NK-92 (cell line): Measurements from ENCODE around the gene AIG1.
"Not testable (repeated sequence)": the region's sequence is repeated elsewhere in the genome, so short reads cannot be mapped to it uniquely, and the experiment has no call there.

ENCODE experiments used
- DNase-seq: peaks from one replicate; lab custom pipeline; 2025; ENCODE audit not compliant: unreplicated experiment; lab: John Stamatoyannopoulos, UW

Gene AIG1

DNA sequence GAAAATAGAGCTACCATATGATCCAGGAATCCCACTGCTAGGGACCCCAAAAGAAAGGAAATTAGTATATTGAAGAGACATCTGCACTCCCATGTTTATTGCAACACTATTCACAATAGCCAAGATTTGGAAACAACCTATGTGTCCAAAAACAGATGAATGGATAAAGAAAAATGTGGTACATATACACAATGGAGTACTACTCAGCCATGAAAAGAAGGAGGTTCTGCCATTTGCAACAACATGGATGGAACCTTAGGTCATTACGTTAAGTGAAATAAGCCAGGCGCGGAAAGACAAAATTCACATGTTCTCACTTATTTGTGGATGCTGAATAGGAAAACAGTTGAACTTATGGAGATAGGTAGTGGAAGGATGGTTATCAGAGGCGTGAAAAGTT, 252.5 kb downstream of the AIG1 start:
- no peak for DNase-seq

DNA sequence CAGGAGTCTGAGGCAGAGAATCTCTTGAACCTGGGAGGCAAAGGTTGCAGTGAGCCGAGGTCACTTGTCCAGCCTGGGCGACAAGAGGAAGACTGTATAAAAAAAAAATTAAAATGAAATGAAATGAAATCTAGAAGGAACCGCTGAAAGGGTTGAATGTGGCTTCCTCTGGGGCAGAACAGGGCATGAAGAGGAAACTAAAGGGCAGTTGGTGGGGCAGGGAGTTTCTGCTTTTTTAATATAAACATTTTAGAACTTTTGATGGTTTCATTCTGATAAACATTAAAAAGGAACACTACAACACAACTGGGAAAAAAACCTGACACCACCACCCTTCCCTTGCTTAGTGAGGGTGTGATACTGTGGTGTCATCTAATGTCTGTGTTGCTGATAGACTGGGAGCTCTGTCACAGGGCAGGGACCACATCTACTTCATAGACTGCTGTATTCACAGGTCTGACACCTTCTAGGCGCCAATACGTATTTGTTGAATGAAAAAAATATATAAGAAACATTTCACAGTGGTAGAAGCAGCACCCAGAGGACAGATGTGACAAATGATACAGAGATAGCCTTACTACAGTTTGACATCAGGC, 260.9 kb downstream of the AIG1 start:
- DNase-seq: no peak

DNA sequence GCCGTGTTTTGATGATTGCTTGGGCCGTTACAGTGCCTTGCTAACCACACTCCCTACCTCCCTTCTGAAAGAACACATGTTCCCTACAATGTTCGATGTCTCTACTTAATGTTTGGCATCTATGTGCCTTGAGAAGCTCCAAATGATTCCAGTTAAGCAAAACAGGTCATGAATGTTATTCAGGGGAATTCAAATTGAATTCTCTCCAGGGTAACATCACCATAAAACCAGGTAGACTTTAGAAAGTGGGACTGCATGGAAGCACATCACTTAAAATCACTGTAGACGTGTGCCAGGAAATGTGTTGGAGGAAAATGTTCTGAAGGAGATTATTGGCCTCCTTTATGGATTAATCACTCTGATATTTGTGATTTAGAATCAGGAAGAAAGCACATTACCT, 261.7 kb downstream of the AIG1 start:
- DNase-seq: no peak

DNA sequence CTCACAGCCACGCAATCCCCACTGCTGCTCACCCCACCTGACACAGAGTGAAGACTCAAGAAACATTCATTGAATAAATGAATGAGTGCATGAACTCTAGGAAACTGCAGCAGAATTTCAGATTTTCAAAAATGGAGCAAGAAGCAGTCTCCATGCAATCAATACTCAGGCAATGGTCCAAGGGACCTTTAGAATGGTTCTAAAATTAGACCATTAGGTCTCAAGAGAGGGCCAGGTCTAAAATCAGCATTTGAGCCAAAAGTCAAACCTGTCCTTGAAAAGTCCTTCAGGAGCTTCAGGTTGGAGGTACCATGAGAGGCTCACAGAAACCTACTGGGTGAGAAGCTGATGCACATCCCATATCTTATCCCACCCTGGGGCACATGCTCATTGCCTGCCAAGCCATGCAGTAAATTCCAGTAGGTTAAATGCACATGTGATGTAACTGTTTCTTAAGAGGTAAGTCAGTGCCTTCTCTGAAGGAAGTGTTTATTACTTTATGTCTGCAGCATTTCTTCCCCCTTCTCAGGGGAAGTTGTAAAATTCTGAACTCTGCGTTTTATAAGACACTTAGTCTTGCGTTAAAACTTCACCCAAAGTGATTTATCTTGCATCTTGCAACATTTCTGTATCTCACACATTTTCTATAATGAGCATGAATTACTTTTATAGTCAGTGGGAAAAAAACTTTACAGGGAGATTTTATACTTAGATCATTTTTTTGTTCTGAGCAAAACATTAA, 263.2 kb downstream of the AIG1 start:
- no peak for DNase-seq

DNA sequence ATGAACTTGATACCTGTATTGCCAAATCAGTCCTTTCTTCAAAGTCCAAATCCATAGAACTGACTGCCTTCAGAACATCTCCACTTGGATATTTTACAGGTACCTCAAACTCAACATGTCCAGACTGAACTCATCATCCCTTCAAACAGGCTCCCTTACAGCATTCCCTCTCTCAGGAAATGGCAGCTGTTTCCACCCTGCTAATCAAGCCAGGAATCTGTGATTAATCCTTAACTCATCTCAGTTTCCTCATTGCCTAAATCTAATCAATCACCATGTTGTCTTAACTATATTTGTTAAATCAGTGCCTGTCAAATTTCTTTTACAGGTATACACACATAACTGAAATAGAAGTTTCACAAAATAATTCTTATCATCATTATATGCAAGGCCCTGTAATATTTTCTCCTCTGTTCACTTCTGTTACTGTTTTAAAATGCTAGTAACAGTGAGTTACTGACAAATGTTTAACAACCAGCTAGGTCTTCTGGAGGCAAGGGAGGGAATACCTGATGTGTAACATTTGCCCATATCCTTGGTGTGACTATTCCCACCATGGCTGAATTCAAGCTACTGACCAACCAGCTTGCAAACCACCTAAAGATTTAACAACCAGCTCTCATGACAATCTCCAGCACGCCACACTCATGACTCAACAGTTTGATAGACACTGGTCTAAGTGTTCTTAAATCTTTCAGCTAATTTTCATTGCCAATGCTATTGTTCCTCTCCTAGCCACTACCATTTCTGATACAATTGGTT, 264.9 kb downstream of the AIG1 start:
- DNase-seq: no peak

DNA sequence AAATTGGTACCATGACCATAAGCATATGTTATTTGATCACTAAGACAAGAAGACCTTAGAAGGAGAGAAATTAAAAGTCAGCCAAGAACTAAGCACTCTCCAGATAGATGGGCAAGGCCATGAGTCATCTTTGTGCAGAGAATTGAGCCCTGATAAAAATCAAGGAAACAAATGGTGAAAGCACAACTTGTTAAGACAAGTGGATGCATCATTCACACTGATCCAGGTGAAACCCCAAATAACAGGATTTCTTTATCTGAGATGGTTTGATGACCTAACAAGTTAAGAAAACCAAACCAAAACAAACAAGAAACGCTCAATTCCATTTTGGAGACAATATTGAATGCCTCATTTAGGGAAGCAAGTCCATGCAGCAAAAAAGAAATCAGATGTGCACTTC, 268.2 kb downstream of the AIG1 start:
- no peak for DNase-seq

DNA sequence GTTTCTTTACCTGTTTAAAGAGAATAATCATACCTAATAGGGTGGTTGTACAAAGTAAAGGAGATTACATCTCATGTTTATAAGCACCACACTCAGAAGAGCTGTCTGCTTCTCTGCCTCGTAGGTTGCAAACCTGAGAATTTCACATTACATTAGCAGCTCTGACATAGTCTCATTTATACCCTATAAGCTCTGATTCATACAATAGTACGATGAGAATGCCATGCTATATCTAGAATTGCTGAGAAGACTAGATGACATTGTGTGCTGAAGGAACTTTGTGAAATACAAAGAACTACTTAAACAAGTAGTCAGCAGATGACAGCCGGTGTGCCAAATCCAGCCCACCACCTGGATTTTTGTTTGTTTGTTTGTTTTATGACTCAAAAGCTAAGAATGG, 268.6 kb downstream of the AIG1 start:
- DNase-seq: no peak

DNA sequence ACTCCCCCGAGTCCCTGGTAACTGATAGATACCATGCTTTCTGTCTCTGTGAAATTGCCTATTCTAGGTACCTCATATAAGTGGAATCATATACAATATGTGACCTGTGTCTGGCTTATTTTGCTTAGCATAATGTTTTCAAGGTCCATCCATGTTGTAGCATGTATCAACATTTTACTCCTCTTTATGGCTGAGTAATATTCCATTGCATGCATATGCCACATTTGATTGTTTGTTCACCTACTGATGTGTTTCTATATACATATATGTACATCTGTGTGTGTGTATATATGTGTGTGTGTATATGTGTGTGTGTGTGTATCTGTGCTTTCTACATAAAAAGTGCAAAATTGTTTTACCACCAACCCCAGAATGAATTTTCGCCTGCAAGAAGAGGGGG, 270.7 kb downstream of the AIG1 start:
- no peak for DNase-seq

DNA sequence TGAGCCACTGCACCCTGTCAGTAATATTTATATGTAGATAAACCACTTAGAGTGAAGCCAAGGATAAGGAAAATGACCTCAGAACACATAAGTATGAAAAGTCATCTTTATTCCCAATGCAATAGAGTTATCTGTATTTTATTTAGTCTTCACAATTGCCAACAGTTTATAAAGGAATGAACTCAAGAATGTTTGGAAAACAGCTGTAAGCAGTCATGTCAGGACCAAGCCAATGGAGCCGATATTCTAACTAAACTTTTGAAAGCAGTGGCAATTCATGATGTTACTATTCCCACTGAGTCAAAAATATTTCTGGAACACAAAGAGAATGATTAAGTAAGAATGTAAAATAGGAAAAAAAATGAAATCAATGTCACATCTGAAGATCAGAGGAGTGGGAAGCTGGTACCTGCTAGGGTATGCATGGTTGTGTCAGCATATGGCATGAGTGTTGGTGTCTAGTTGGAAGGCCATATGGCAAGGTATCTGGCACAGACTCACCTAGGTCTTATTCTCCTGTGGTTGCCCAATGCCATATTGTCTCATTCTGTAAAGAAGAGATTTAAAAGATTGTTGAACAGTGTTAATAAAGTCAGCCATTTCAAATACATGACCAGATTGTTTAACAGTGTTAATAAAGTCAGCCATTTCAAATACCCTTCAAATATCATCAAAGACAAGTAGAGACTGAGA, 271.6 kb downstream of the AIG1 start:
- DNase-seq: no peak

DNA sequence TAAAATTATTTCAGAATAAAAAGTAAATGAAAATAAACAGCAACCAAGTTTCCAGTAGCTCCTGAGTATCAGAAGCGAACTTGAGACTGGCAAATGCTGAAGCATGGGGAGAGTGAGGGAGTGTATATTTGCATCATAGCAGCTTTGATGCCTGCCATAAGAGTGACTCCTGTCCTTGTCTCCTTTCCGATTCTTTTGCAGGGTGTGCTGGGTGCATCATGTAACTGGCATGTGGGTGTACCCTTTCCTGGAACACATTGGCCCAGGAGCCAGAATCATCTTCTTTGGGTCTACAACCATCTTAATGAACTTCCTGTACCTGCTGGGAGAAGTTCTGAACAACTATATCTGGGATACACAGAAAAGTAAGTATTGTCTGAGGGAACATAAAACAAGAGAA, 272.4 kb downstream of the AIG1 start:
- DNase-seq: no peak

DNA sequence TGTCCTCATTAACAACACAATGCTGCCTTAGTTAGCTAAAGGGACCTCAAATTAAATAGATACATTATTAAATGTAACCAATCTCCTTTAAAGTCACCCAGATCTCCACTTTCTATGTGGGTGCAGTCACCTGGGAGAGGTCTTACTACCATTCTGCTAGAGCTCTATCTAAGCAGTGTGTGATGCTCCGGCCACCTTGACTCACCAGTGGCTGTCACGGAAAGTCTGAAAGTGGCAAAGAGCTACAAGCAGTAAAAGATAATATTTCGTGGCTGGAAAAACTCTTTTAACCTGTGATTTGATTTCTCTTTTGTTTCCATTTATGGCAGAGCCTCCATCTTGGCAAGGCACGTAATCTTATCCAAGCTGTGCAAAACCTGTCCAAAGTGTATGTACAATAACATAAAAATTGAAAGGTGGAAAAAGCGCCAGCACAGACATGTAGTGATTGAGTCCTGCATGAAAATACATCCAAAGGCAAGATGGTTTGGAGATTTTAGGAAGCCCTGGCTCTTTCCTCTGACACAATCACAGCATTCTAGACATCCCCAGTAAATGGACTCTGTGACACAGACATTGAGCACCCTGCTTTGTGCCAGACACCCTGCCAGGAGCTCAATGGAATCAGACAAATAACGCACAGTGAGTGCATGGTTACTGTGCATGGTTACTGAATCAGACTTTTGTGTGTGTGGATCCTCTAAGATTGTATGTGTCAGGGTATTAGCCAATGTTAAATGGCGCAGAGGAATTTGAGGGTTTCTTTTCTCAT, 273.2 kb downstream of the AIG1 start:
- DNase-seq: no peak

DNA sequence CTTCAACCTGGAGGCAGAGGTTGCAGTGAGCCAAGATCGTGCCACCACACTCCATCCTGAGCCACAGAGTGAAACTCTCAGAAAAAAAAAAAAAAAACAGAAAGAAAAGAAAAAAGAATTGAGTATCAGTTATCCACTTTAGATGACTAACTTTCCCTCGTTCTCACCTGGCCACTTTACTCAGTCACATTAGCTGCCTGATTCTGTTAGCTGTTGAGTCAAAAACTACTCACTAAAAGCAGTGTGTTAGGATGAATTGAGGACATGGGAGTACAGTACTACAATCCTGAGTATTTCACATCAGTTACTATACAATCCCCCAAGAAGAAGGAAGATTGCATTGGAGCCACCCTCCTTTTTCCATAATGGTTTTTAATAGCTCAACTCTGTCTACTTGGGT, 275.2 kb downstream of the AIG1 start:
- DNase-seq: no peak

DNA sequence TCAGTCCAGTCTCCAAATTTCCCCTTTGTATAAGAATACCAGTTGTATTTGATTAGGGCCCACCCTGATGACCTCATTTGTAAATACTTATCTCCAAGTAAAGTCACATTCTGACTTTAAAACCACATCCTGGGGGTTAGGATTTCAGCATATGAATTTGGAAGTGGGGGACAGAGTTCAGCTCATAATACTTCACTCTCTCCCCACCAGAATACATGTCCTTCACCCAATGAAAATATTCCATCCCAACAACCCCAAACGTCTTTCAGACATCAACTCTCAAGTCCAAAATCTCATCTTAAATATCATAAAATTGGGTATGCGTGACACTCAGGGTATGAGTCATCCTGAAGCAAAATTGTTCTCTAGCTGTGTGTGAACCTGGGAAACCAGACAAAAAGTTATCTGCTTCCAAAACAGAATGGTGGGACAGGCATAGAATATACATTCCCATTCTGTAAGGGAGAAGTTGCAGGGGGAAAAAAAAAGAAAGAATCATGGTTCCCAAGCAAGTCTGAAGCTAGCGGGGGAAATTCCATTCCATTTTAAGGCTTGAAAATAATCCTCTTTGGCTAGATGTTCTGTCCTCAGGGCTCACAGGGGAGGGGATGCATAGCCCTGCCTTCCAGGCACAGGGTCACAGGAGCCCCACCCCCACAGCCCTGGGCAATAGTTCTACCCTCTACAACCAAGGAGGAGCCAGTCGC, 275.9 kb downstream of the AIG1 start:
- no peak for DNase-seq

DNA sequence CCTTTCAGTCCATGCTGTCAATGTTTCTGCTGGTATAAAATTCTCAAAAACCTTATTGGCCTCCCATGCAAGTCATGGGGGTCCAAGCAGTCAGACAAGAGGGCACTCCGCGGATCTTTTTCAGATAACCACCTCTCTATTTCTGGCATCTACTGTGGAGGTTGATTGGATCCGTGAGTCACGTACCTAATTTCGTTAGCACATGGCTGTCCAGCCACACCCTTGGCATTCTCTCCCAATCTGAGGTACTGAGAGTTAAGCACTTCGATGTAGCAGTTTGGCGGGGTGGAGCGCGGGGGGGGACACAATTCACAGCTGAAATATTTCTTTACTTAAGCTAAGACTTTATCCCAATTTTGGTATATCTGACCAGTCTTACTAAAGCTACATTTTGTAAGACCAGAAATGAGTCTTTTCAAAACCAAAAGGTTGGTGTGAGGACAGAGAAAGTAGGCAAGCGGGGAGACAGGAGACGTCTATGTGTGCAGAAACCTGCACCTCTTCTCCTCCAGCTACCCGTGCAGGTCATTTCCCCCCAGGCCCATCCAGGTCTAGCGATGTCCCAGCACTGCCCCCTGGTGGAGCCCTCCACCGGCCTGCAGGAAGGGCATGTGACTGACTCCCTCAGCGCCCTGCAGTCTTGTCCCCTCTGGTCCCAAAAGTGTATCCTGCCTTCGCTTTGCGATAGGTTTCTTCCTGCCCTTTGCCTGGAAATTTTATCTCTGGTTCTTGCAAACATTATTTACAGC, 276.7 kb downstream of the AIG1 start:
- no peak for DNase-seq

DNA sequence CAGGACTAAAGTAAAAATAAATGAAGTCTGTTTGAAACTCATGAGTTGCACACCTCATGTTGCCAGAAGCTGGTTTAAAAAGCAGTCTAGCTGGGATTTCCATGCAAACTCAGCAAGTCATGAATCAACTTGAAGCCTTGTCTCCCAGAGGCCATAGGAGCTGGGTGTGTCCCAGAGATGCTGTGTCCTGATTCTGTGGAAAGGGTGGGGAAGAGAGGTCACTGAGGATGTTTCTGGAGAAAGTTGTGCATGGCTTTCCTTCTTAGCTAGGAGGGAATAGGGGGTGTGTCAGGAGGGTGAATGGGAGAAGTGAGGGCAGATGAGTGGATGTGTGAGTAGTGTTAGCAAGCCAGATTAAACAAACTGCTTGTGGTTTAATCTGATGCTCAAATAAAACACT, 278.5 kb downstream of the AIG1 start:
- DNase-seq: no peak

DNA sequence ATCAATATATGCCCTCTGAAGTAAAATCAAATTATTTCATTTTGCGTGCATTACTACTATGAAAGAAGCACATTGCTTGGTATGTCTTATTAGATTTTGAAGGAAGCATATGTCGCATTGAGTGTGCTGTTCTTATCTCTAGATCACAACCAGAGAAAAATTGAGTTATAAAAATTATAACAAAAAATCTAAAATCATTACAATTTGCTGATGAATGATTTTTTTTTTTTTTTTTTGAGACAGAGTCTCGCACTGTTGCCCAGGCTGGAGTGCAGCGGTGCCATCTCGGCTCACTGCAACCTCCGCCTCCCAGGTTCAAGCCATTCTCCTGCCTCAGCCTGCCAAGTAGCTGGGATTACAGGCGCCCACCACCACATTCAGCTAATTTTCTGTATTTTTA, 284.8 kb downstream of the AIG1 start:
- not testable (repeated sequence) for DNase-seq

DNA sequence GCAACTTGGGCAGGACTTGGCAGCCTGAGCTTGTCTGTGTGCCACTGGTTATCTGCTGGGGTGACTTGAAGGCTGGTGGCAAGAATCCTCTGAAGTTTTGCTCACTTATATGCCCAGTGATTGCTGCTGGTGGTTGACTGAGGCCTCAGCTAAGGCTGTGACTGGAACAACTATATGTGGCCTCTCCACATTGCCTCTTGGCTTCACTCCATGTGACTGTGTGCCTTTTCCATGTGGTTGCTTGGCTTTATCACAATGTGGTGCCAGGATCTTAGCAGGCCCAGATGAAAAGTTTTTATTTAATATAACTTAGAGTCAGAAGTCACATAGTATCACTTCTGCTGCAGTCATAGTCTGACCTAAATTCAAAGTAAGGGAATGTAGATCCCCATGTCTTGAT, 285.3 kb downstream of the AIG1 start:
- DNase-seq: no peak

DNA sequence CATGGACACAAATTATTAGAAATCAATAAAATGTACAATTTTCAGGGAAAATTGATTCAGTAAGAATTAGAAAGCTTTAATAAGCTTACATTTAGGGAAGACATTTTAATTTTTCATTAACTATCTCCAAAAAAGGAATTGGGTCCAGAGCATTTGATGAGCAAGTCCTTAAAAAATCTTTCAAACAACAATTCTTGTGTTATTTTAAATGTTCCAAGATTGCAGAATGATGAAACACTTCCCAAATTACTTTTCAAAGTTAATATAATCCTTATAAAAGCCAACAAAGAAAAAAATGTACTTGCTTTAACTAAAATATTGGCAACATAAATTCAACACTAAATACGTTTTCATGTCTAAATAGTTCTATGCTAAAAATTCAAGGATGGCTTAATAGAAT, 287.8 kb downstream of the AIG1 start:
- no peak for DNase-seq

DNA sequence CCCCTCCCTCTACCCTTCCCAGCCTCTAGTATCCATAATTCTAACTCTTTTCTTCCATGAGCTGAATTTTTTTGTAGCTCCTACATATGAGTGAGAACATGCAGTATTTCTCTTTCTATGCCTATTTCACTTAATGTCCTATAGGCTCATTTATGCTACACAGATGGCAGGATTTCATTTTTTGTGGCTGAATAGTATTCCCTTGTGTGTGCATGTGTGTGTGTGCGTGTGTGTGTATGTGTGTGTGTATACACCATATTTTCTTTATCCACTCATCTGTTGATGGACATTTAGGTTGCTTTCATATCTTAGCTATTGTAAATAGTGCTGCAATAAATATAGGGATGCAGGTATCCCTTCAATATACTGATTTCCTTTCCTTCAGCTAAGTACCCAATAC, 288.8 kb downstream of the AIG1 start:
- no peak for DNase-seq
